ENCODE data around the gene PRKAG1.

PRKAG1 gene

GRCh38 chr12:48961331-48961730 lies 57.2 kb downstream of the PRKAG1 start:
- no peak for DNase-seq

GRCh38 chr12:48960834-48961233 lies 57.7 kb downstream of the PRKAG1 start:
- DNase-seq = no peak

GRCh38 chr12:48958049-48958388 lies 60.6 kb downstream of the PRKAG1 start:
- DNase-seq = no peak

GRCh38 chr12:48957141-48958048 lies 61.2 kb downstream of the PRKAG1 start, which contains the start of gene ARF3:
TSS of gene ARF3 (minus strand) at chr12:48957487. CDS start at chr12:48941095, 16,392 bp downstream.
- DNase-seq = peak; percentile 82 to 91

DNA sequence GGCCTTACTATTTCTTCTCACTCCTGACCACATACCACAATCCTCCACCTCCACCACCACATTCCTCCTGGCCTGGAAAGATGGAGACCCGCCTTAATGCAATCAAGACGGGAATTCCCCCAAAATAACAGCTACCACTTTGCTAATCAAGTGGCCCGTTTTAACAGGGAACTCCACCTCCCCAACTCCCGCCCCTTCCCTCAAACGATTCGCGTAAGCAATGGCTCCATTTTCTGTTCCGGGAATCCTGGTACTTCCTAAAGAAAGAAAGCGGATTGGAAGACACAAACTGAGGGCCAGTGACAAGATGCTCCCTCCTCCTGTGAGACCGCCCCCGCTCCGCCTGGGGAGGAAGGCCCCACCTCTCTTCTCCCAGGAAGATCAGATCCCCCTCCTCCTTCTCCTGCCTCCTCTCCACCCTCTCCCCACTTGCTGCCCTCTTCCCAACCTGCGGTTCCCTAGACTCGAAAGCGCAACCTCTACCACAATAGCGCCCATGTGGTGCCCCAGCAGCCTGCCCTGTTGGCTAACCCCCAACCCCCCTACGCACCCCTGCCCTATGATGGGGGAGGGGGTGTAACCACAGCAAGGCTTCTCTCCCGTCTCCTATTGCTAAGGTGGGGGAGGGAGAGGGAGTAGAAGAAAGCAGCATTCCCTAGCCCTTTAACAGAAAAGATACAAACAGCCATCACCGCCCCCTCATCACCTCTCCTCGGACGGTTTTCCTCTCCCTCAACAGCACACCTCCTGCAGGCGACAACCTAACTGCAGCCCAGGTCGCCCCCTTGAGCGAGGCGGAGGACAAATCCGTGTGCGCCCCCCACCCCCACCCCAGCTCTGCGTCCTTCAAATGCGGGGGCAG lies 62.1 kb downstream of the PRKAG1 start:
- DNase-seq = peak; percentile 74 to 97

DNA sequence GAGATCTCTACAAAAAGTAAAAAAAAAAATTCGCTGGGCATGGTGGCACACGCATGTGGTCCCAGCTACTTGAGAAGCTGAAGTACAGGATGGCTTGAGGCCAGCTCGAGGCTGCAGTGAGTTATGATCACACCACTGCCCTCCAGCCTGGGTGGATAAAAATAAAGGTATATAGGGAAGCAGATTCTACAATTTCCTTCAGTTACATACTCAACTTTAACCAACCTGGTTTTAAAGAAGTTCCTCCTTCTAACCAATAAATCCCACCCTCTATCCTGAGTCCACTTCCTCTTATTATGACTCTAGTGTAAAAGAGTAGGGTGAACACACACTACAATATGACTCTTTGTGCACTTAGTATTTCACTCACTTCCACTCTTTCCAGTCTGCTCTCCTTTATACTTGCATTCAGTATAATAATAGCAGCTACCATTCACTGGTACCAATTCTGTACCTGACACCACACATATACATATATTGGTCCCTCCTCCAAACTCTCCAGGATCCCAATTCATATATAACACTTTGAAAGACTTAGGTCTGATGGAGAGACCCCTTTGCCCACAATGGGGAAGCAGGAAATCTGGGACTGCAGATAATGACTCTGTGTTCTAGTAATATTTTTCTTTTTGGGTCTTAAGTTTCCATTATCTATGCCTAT lies 63.6 kb downstream of the PRKAG1 start:
- no peak for DNase-seq

GRCh38 chr12:48954061-48954460 lies 64.5 kb downstream of the PRKAG1 start:
- no peak for DNase-seq

DNA sequence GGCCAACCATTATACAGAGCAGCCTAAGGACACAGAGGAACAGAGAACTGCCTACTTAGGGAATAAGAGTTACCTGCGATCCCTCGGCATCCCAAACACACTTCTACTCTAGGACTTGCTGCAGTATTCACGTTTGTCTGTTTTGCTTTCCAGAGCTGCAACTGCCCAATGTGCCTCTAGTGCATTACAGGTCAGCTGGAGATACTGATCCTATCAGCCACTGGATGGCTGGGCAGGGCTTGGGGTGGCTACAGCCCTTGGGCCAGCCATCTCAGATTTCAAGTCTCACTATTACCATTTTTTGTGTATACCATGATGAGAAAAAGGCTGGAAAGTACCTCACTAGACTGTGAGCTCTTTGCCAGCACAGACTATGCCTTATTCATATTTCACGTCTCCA lies 65.9 kb downstream of the PRKAG1 start:
- no peak for DNase-seq

All from SW 1271 (cell line).